ENCODE measurements around the gene ABHD17A. TPM values are rescaled to one million over a fixed set of nuclear protein-coding genes. Genes with fewer than 3 reads are reported as not detected.

The ABHD17A gene
- total RNA-seq, 1 experiment from 2014 or later, result 68.2 TPM

DNA sequence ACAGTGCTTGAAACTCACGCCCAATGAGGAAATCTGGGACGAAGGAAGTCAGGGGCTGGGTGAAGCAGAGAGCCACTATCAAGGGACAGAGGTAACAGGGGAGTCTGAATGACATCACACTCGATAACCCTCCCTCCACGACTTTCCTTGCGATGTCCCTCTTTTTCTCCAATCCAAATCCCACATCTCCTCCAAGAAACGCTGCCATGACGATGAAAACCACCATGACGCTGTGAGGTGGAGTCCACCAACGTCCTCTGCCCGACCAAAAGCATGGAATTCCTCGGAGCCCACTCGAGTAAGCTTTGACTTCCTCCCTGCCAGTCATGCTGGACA, 38.0 kb downstream of the ABHD17A start:
- no peak for DNase-seq (ENCODE audit: low read depth, low spot score)
- CTCF ChIA-PET, result no interaction called here
- peak overlapping the region; percentile 88 for H3K9ac ChIP-seq (ENCODE audit: low read length)
- peak overlapping the region; percentile 88 to 98 for H3K4me3 ChIP-seq (replicated peaks in 1 of 2; ENCODE audit: low read depth in 1 of 2, low read length in 2 of 2)
- H3K4me1 ChIP-seq (ENCODE audit: control insufficient read depth in 1 of 2, insufficient read depth in 2 of 2, low read length in 2 of 2), result peaks cover 24 to 33% of the 10 kb centered on the region in 2 experiments
- H3K27me3 ChIP-seq (ENCODE audit: insufficient read depth, low read length), result no peaks in the 10 kb centered on the region
- no peak overlapping the region for H2AFZ ChIP-seq (ENCODE audit: low read depth, low read length, poor library complexity, severe bottlenecking)
- H4K20me1 ChIP-seq (ENCODE audit: insufficient read depth), result peaks cover 15% of the 10 kb centered on the region; the same call in 1 of the 2 replicates
- intact Hi-C loops (cut with micrococcal nuclease), result no loop called here
- RAD21 ChIA-PET (ENCODE audit: low non-redundant PET in 1 of 2, low total read pairs in 2 of 2, uncharacterized antibody in 2 of 2, unreplicated experiment in 2 of 2), result no interaction called here
- peak overlapping the region; percentile 99 for H3K27ac ChIP-seq (ENCODE audit: low read depth, low read length)
- POLR2A ChIA-PET, result no interaction called here
- H3K79me2 ChIP-seq (ENCODE audit: insufficient read depth, low read length), result peaks cover 71% of the 10 kb centered on the region
- H3K9me3 ChIP-seq (ENCODE audit: control insufficient read depth in 1 of 2, insufficient read depth in 1 of 2, low read depth in 1 of 2, low read length in 2 of 2), result no peaks in the 10 kb centered on the region
- TF ChIP-seq EGR1 (IDR thresholded peaks at IDR 0.05; ENCODE audit: low read depth) (no peak), JUND (IDR thresholded peaks at IDR 0.05) (no peak), SP1 (IDR thresholded peaks at IDR 0.05; ENCODE audit: low read depth) (no peak), CEBPB (IDR thresholded peaks at IDR 0.05; ENCODE audit: low read depth) (no peak), ZNF274 (IDR thresholded peaks at IDR 0.05; ENCODE audit: low read depth, low read length) (no peak), FOSL1 (IDR thresholded peaks at IDR 0.05; ENCODE audit: low read depth) (no peak), POLR2AphosphoS5 (IDR thresholded peaks at IDR 0.05; ENCODE audit: low read depth, low read length) (no peak), EZH2phosphoT487 (IDR thresholded peaks at IDR 0.05; ENCODE audit: borderline replicate concordance) (no peak), CBX3 (IDR thresholded peaks at IDR 0.05; ENCODE audit: low read depth) (no peak), ELF1 (IDR thresholded peaks at IDR 0.05; ENCODE audit: borderline replicate concordance, low read depth) (no peak)
- TF ChIP-seq, protein P1, sequence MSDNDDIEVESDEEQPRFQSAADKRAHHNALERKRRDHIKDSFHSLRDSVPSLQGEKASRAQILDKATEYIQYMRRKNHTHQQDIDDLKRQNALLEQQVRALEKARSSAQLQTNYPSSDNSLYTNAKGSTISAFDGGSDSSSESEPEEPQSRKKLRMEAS (IDR thresholded peaks at IDR 0.05), result no peak
- peak overlapping the region; percentile 94 for H3K4me2 ChIP-seq (ENCODE audit: low read length)
- peaks cover 0 to 8% of the 10 kb centered on the region in 2 experiments; a peak in 1 of 4 replicates for H3K36me3 ChIP-seq (ENCODE audit: control insufficient read depth in 1 of 2, insufficient read depth in 2 of 2, low read length in 2 of 2)
- ATAC-seq, result no peak
- H3K9me2 ChIP-seq (ENCODE audit: insufficient read depth), result no peaks in the 10 kb centered on the region
- TSS peak; percentile 63 for BruUV-seq (replicated peaks)

DNA sequence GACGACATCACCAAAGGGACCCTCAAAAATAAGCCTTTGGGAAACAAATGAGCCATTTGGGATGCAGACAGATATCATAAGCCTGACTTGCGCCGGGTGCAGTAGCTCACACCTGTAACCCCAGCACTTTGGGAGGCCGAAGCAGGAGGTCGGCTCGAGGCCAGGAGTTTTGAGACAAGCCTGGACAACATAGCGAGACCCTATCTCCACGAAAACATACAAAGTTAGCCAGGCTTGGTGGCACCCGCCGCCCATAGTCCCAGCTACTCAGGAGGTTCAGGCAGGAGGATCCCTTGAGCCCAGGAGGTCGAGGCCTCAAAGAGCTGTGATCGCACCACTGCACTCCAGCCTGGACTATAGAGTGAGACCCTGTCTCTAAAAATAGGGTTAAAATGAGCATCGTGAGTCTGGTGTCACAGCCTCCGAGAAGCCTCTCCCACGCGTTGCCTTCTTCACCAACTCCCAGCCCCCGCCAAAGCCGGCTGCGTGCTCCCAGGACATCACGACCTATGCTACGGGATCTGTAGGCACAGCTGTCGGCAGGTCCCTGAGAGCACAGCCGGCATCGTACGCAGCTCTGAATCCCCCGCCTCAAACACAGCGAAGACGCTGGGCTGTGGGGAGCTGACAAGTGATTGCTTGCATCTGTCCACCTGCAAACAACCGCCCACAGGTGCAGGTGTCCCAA, 38.6 kb downstream of the ABHD17A start:
- intact Hi-C loops (cut with micrococcal nuclease), result no loop called here
- no peaks in the 10 kb centered on the region for H3K9me3 ChIP-seq (ENCODE audit: control insufficient read depth in 1 of 2, insufficient read depth in 1 of 2, low read depth in 1 of 2, low read length in 2 of 2)
- H3K4me1 ChIP-seq (ENCODE audit: control insufficient read depth in 1 of 2, insufficient read depth in 2 of 2, low read length in 2 of 2), result peaks cover 20 to 30% of the 10 kb centered on the region in 2 experiments
- peak overlapping the region; percentile 99; the same call in 1 of the 2 replicates for H3K27ac ChIP-seq (ENCODE audit: low read depth, low read length)
- H3K9ac ChIP-seq (ENCODE audit: low read length), result peak overlapping the region; percentile 88
- no peak overlapping the region for H2AFZ ChIP-seq (ENCODE audit: low read depth, low read length, poor library complexity, severe bottlenecking)
- TF ChIP-seq, protein P2, sequence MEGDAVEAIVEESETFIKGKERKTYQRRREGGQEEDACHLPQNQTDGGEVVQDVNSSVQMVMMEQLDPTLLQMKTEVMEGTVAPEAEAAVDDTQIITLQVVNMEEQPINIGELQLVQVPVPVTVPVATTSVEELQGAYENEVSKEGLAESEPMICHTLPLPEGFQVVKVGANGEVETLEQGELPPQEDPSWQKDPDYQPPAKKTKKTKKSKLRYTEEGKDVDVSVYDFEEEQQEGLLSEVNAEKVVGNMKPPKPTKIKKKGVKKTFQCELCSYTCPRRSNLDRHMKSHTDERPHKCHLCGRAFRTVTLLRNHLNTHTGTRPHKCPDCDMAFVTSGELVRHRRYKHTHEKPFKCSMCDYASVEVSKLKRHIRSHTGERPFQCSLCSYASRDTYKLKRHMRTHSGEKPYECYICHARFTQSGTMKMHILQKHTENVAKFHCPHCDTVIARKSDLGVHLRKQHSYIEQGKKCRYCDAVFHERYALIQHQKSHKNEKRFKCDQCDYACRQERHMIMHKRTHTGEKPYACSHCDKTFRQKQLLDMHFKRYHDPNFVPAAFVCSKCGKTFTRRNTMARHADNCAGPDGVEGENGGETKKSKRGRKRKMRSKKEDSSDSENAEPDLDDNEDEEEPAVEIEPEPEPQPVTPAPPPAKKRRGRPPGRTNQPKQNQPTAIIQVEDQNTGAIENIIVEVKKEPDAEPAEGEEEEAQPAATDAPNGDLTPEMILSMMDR (IDR thresholded peaks at IDR 0.05 in 2 of 3, conservative IDR thresholded peaks at IDR 0.05 in 1 of 3; ENCODE audit: borderline replicate concordance in 1 of 3, insufficient read depth in 1 of 3, low read depth in 2 of 3, low read length in 2 of 3), result no peak
- H3K27me3 ChIP-seq (ENCODE audit: insufficient read depth, low read length), result no peaks in the 10 kb centered on the region
- no peak for DNase-seq (ENCODE audit: low read depth, low spot score)
- peak overlapping the region; percentile 88 to 98 for H3K4me3 ChIP-seq (replicated peaks in 1 of 2; ENCODE audit: low read depth in 1 of 2, low read length in 2 of 2)
- H4K20me1 ChIP-seq (ENCODE audit: insufficient read depth), result peaks cover 15% of the 10 kb centered on the region; the same call in 1 of the 2 replicates
- H3K4me2 ChIP-seq (ENCODE audit: low read length), result peak overlapping the region; percentile 94
- ChIA-PET RAD21 (ENCODE audit: low non-redundant PET in 1 of 2, low total read pairs in 2 of 2, uncharacterized antibody in 2 of 2, unreplicated experiment in 2 of 2) (no interaction called here), CTCF (interaction anchor here (1.2 kb wide), 1 partner anchor 8 kb away, joined by 4 read pairs; no protein-coding TSS in a partner anchor), POLR2A (no interaction called here)
- no TSS peak for BruUV-seq (replicated peaks)
- peaks cover 74% of the 10 kb centered on the region for H3K79me2 ChIP-seq (ENCODE audit: insufficient read depth, low read length)
- no peaks in the 10 kb centered on the region for H3K9me2 ChIP-seq (ENCODE audit: insufficient read depth)
- peaks cover 0 to 8% of the 10 kb centered on the region in 2 experiments; a peak in 1 of 4 replicates for H3K36me3 ChIP-seq (ENCODE audit: control insufficient read depth in 1 of 2, insufficient read depth in 2 of 2, low read length in 2 of 2)
- ATAC-seq, result no peak
